HG02610 (cell line): ENCODE results near the gene USP9X.
"Not testable (repeated sequence)": the region's sequence is repeated elsewhere in the genome, so short reads cannot be mapped to it uniquely, and the experiment has no call there.

Experiments used
- ATAC-seq: cut with Tn5 transposase; IDR thresholded peaks from one replicate; pipeline ENCODE4 v1.9.1; 2021; ENCODE audit warnings: mild to moderate bottlenecking, moderate library complexity; ENCODE audit not compliant: unreplicated experiment

Gene USP9X

GRCh38 chrX:41276661-41277506, 191.6 kb downstream of the USP9X start:
- ATAC-seq, result no peak

GRCh38 chrX:41282307-41282706, 197.1 kb downstream of the USP9X start:
- ATAC-seq, result not testable (repeated sequence)

- not testable (repeated sequence) for ATAC-seq
These were observed 200.7 kb downstream of the USP9X start for GRCh38 chrX:41285928-41286327.
